T47D (cell line): ENCODE data around the gene FGFRL1.

ENCODE experiments used
- DNase-seq, 2 experiments: peaks; one replicate each; pipeline versions ENCODE4 v3.0.0 to v3.0.0-alpha.2; 2011 to 2012; ENCODE audit warnings: low read depth in 1 of 2, low spot score in 1 of 2
- JUND ChIP-seq: IDR thresholded peaks from 2 replicates; pipeline ENCODE4 v1.6.1; 2012; ENCODE audit warnings: low read depth
- in situ Hi-C: cut with HindIII; loops from 2 replicates; pipeline ENCODE4 v1.10.0; 2016; ENCODE audit warnings: low sequenced_read_pairs, low pct_unique_long_range_greater_than_20kb

Gene FGFRL1

GRCh38 chr4:1011022-1011665 lies at the start of gene FGFRL1:
Gene FGFRL1, plus strand, starts transcription at chr4:1011626. Its CDS starts 860 bp downstream, at chr4:1012486.
- DNase-seq: peak; percentile 95
- in situ Hi-C loops: no loop called here
- TF ChIP-seq JUND: no peak

DNA sequence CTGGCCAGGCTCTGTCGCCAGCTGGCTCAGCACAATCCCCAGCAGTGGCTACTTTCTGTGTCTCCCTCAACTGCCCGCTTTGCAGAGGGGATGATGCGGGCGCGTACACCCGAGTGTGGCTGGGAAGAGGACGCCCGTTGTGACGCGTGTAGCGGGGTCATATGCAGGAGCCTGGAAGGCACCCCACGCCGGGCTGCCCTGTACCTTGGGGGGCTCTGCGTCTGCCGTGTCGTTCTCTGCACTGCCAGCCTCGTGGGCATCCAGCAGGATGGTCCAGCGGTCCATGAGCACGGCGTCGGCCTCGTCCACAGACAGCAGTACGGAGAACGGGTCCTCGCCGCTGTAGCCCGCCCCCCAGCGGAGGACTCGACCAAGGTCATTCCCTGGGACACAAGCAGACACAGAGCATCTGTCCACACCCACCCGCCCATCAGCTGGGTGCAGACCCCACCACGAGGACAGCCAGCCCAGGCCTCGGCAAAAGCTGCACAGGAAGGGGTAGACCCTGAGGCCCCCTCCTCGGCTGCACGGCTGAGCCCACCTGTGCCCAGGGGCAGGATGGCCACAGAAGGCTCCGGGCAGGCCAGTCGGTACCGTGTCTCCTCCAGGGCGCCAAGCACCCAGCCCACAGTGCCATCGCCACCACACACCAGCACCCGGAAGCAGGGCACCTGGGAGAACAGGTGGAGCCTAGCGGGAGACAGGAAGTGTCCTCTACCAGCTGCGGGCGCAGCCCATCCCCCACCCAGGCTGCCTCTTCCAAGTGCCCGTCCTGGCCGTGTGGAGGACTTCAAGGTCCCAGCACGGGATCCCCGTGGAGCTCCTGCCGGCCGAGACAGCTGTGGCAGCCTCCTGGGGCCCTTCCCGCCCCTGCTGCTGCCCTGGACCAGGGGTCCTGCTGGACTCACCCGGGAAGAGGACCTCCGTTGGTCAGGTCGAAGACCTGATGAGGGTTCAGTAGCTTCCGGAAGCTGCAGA lies 48.9 kb upstream of the FGFRL1 start:
- no peak for DNase-seq

GRCh38 chr4:963276-964225 lies 47.9 kb upstream of the FGFRL1 start:
- DNase-seq: no peak
- TF ChIP-seq JUND: no peak
- in situ Hi-C loops: no loop called here

More for the DNA sequence above, 48.9 kb upstream of the FGFRL1 start:
- no peak for TF ChIP-seq JUND
- in situ Hi-C loops: no loop called here

DNA sequence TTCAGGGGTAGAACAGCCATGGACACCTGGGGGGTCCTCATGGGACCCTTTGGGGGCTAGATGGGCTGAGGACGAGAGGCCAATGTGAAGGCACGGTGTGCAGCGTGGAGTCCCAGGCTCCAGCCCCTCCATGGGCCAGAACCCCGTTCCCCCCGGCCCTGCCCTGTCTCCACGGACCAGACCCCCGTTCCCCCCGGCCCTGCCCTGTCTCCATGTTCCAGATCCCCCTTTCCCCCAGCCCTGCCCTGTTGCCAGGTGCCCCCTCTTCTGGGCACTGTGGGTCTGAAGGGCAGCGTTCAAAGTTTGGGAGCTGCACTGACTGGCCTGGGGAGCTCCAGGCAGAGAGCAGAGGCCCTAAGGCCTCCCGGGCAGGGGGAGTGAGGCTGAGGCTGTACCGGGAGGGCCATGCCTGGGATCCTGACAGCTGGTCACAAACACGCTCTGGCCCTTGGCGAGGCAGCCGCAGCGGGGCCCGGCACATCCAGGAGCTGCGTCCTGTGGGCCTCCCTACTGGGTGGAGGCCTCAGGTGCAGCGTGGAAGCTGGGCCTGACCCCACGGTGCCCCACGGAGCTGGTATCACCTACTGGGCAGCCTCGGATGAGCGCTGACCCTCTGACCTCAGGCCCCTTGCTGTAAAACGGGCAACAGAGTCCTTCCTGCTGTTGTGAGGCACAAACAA lies 46.9 kb upstream of the FGFRL1 start:
- in situ Hi-C loops: no loop called here
- no peak for TF ChIP-seq JUND
- DNase-seq: no peak

- in situ Hi-C loops: no loop called here
- no peak for TF ChIP-seq JUND
- DNase-seq: no peak
Observed at GRCh38 chr4:965048-965765, 46.2 kb upstream of the FGFRL1 start.

DNA sequence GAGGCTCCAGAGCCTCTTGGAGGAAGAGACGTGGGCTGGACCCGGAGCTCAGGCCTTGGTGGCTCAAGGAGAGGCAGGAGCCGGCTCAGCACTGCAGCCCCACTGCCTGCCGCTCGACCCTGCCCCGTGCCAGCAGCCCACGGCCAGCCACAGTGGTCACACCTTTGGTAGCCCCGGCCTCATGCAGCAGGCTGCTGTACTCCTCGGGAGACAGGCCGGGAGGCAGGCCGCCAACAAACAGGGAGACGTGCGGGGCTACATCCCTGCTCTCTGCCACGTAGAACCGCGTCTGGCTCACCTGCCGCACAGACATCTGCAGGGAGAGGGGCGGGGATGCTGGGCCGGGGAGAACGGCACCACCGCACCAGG lies 45.7 kb upstream of the FGFRL1 start:
- no peak for TF ChIP-seq JUND
- in situ Hi-C loops: no loop called here

GRCh38 chr4:966266-967112 lies 44.9 kb upstream of the FGFRL1 start:
- in situ Hi-C loops: no loop called here
- no peak for TF ChIP-seq JUND
- no peak for DNase-seq

More for the DNA sequence above, 45.7 kb upstream of the FGFRL1 start:
- no peak for DNase-seq

GRCh38 chr4:967113-968104 lies 44.0 kb upstream of the FGFRL1 start:
- TF ChIP-seq JUND: no peak
- in situ Hi-C loops: no loop called here
- no peak for DNase-seq

- no peak for DNase-seq
- TF ChIP-seq JUND: no peak
- in situ Hi-C loops: no loop called here
Observed at GRCh38 chr4:968221-968620, 43.2 kb upstream of the FGFRL1 start.
